Pons (tissue), 1 donor: ENCODE measurements around the gene PLCH2.

Experiments
- DNase-seq: peaks from one replicate; pipeline ENCODE4 v3.0.0-alpha.2; 2016; ENCODE audit warnings: low spot score

Gene PLCH2

DNA sequence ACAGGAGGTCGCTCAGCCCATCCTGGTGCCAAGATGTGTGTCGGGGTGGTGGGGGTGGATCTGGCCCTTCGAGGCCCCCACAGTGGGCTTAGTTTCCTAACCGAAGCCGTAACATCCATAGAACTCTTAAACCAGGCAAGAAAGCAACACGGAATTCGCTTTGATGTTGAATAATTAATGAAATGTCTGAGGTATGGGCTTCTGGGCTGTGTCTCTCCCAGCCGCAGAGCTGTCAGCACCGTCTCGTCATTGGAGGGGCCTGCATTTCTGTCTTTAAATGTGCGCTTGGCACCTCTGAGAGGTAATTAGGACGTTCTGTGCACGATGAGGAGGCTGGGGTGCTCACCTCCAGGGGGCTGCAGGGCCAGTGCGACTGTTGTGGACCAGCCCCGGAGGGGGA, 13.3 kb upstream of the PLCH2 start:
- DNase-seq = no peak

- no peak for DNase-seq
Observed at GRCh38 chr1:2463396-2463795, 12.7 kb upstream of the PLCH2 start.

- DNase-seq = no peak
Observed at GRCh38 chr1:2465371-2466269, 10.5 kb upstream of the PLCH2 start.

DNA sequence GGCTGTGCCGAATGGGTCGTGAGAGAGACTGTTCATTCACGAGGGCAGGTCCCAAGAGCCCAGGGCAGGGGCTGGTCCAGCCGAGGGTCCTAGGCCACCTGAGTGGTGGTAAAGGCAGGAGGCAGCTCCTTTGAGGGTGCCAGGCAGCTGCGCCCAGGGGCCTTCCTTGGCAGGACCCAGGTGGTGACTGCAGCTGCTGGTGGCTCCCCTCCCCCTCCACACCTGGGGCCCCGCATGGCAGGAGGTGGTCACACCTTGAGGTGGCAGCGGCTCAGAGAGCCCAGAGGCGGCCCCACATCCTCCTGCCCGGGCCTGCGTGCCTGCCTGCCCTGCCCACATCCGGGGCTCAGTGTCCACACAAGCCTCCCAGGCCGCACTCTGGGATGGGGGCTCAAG, 9.8 kb upstream of the PLCH2 start:
- DNase-seq = no peak

GRCh38 chr1:2466958-2467554, 9.0 kb upstream of the PLCH2 start:
- DNase-seq = no peak

- DNase-seq = no peak
Observed at GRCh38 chr1:2468041-2468472, 8.0 kb upstream of the PLCH2 start.

DNA sequence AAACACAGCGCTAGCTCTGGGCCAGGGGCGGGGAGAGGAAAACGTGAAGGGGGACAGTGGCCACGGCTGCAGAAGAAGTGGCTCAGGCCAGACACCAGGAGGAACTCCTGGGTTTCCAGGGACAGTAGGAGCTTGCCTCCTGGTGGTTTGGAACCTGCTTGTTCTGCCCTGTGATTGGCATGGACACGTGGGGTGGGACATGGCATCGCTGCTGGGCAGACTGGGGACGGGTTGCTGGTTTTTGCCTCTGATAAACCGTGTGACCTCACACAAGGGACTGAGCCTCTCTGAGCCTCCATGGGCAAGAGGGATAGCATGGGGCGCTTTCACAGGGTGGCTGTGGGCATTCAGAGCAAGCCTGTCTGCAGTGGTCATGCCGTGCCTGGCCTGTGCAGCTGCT, 7.5 kb upstream of the PLCH2 start:
- DNase-seq = no peak

- no peak for DNase-seq
Observed at GRCh38 chr1:2469103-2469940, 6.8 kb upstream of the PLCH2 start.

DNA sequence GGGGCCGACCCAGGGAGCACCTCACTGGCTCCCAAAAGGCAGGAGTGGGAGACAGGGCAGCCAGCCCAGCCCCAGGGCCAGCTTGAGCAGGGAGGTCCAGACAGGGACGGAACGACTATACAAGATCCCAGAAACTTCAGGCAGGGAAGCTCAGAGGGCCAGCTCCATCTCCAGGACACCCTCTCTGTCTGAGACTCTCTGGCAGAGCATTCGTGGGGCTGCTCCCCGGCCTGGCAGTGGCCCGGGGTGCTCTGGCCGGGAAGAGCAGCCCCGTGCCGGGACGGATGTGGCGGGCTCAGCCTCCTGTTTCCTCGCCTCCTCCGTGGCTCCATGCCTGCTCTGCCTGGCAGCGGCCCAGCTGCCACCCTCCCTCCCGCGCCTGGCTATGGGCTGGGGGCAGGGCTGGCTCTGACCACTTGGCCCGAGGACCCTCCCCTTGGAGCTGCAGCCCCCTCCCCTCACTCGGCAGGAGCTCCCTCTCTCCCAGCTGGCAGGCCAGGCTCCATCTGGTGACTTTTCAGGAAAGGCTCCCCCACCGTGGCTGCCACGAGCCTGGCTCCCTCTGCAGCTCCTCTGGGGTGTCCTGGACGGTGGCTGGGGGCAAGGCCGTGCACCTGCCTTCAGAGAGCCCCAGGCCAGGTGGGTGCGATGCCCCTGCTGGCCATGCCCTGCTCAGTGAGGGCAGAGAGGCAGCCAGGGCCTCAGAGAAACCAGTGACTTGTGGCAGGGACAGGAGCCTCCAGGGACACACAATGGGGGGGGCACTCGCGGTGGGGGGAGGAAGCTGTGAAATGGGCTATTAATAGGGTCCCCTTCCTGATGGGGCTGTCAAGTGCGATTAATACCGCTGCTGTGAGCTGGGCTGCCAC, 5.6 kb upstream of the PLCH2 start:
- DNase-seq = no peak

- DNase-seq = no peak
Observed at GRCh38 chr1:2471159-2471471, 5.0 kb upstream of the PLCH2 start.

DNA sequence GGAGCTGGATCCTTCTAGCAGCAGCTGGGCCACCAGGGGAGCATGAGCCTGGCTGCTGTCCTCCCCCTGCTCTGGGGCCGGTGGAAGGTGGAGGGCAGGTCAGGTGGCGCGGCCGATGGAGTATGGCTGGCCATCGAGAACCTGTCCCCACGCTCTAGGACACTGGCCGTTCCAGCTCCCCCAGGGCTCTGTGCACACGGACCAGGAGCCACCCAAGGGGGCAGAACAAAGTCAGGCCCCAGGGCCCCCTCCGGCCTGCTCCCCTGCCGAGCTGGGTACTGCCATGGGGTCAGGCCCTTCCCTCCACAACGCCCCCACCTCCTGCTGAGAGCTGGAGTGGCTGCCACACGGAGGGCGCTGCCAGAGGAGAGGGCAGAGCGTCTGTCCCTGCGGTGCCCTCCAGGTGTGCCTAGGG, 4.5 kb upstream of the PLCH2 start:
- no peak for DNase-seq

DNA sequence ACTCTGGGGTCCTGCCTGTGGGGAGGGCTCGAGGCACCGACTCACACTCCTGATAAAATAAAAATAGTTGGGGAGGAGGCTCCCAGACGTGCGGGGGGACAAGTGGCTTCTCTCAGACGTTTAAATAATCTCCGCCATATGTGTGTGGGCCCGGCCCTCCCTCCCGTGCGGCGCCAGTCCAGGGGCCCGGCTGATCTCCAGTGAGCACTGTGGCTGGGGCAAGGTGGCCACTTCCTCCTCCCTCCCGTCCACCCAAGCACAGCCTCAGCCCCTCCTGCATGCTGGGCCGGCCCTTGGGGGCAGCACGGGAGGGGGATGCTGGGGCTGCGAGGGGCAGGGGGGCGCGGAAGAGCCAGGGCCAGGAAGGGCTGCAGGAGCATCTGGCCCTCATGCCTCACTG, 4.0 kb upstream of the PLCH2 start:
- DNase-seq = no peak

DNA sequence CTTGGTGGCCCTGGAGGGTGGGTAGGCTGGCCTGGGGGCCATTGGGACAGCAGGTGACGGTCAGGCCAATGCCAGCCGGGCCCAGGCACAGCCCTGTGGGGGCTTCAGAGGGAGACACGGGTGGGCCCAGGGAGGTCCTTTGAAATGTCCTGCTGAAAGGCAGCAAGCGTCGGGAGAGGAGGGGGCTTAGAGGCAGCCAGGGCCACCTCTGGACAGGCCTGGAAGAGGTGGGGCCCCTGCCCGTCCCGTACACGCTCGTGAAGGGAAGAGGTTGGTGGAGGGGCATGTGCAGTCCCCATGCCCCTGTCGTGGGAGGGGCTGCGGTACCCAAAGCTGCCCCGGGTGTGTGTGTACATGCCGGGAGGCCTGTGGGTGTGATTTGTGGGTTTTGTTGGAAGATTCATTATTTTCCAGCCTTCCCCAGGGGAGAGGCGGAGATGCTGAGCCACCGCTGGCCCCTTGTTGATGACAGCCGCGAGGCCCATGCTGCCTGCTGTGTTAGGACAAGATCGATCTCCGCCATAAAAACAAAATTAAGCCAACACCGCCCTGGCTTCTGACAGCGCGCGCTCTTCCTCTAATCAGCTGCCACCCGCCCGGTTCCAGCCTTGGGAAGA, 3.4 kb upstream of the PLCH2 start:
- no peak for DNase-seq

GRCh38 chr1:2473198-2473597, 2.9 kb upstream of the PLCH2 start:
- no peak for DNase-seq

DNA sequence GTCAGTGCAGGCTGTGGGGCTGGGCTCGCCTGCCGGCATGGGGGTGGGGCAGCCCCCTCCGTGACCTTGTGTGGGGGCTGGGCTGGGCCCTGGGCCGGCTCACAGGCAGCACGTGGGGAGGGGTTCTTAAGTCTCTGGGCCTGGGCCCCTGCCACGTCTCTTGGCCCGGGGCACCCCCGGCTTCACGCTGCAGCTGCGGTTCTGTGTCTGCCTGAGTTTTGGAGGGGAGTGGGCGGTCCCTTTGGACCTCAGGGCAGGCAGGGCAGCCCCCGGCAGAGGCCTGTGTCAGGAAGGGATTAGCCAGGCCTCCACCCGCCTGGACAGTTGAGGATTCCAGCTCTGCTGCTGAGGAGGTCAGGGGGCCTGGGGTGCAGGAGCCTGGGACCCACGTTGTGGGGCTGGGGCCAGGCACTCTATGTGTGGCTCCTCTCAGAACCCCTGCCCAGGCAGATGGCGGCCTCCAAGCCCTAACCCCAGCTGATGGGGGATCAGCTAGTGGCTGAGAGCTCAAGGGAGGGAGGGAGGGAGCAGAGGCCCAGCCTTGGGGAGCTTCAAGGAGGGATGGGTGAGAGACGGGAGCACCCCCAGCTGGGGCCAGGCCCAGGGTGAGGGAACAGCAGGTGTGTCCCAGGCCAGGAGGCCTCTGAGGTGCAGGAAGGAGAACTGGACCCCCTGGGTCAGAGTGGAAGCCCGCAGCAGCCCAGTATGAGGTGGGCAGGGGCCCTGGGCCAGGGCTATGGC, 1.8 kb upstream of the PLCH2 start:
- no peak for DNase-seq

DNA sequence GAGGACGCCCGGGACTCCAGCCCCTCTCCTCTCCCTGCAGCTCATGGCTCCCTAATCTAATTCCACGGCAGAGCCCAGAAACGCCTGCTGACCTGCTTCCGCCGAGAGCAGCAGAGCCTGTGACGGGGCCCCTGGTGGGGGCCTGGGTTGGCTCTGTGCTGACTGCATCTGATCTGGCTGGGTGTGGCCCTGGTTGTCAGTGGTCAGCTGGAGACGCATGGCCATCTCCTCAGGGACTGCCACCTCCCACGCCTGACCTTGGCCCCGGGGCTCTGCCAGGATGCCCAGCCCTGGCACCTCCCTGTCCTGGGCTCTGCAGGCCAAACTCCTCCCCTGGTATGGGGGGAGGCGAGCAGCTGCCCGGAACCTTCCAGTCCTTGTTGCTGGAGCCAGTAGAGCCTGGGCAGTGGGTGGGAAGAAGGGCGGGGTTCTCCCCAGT, 1.1 kb upstream of the PLCH2 start:
- peak; percentile 37 for DNase-seq

- DNase-seq = no peak
Observed at GRCh38 chr1:2475571-2475970, 518 bp upstream of the PLCH2 start.

- DNase-seq = no peak
Observed at GRCh38 chr1:2477309-2477708, 1.2 kb downstream of the PLCH2 start.

GRCh38 chr1:2477791-2478499, 1.9 kb downstream of the PLCH2 start:
- no peak for DNase-seq

DNA sequence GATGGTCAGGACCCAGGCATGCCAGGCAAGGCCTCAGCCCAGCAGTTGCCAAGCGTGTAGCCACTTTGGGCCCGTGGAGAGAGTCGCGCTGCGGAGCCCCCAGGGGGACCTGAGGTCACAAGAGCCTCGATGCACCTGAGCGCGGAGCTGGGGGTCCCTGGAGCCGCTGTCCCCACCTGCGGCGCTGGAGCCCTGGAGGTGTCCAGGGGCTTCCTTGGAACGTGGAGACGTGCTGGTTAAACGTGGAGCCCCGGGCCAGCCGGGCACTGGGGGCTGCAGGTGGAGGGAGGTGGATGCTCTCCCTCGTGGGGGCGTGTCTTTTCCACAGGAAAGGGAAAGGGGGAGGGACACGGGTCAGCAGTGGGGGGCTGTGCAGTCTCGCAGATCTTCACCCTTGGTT, 3.1 kb downstream of the PLCH2 start:
- no peak for DNase-seq
